GM21619 (cell line): Measurements from ENCODE around the gene PCK1.

Experiments
- ATAC-seq: cut with Tn5 transposase; IDR thresholded peaks from one replicate; pipeline ENCODE4 v1.9.1; 2021; ENCODE audit not compliant: unreplicated experiment

Gene PCK1

GRCh38 chr20:57587278-57587988 lies 26.5 kb downstream of the PCK1 start:
- no peak for ATAC-seq

GRCh38 chr20:57587989-57588377 lies 27.1 kb downstream of the PCK1 start:
- ATAC-seq, result no peak

- ATAC-seq, result no peak
Observed at GRCh38 chr20:57588596-57588995, 27.7 kb downstream of the PCK1 start.

- no peak for ATAC-seq
Observed at GRCh38 chr20:57589123-57589727, 28.3 kb downstream of the PCK1 start.

- no peak for ATAC-seq
Observed at GRCh38 chr20:57589728-57590484, 29.0 kb downstream of the PCK1 start.

GRCh38 chr20:57590485-57591288 lies 29.8 kb downstream of the PCK1 start:
- ATAC-seq, result no peak

- no peak for ATAC-seq
Observed at GRCh38 chr20:57591289-57592229, 30.6 kb downstream of the PCK1 start.

- ATAC-seq, result no peak
Observed at GRCh38 chr20:57592263-57593092, 31.6 kb downstream of the PCK1 start.

GRCh38 chr20:57593134-57593886 lies 32.4 kb downstream of the PCK1 start:
- ATAC-seq, result no peak

GRCh38 chr20:57594092-57594951 lies 33.4 kb downstream of the PCK1 start:
- no peak for ATAC-seq

GRCh38 chr20:57595041-57596030 lies 34.4 kb downstream of the PCK1 start:
- no peak for ATAC-seq

- no peak for ATAC-seq
Observed at GRCh38 chr20:57596358-57596757, 35.4 kb downstream of the PCK1 start.

GRCh38 chr20:57596998-57597939 lies 36.4 kb downstream of the PCK1 start:
- no peak for ATAC-seq

GRCh38 chr20:57598060-57598459 lies 37.1 kb downstream of the PCK1 start:
- ATAC-seq, result no peak

- ATAC-seq, result no peak
Observed at GRCh38 chr20:57598491-57598890, 37.6 kb downstream of the PCK1 start.
